Calu3 (cell line): ENCODE data around the gene PELO. TPM values are rescaled to one million over a fixed set of nuclear protein-coding genes. Genes with fewer than 3 reads are reported as not detected.

Experiments used
- BruUV-seq: library from RNA; stranded (reverse); fragments of 400-500 nt; replicated peaks from 2 replicates; lab custom pipeline; 2021; lab: Mats Ljungman, UMichigan
- CTCF ChIA-PET: fragments of 300-600 bp; sonication (Branson Sonifier 250); formaldehyde crosslinking; loops from one replicate; lab custom pipeline; 2022; ENCODE audit warnings: antibody characterized with exemption; lab: Charles Lee
- DNase-seq: peaks from one replicate; pipeline ENCODE4 v3.0.0; 2022
- H3K27ac Mint-ChIP-seq: one replicate; pipeline ENCODE4 v1.8.0; 2022; ENCODE audit warnings: mixed read lengths; ENCODE audit not compliant: unreplicated experiment
- H3K27me3 Mint-ChIP-seq: one replicate; pipeline ENCODE4 v1.8.0; 2022; ENCODE audit warnings: mixed read lengths; ENCODE audit not compliant: unreplicated experiment
- H3K36me3 Mint-ChIP-seq: one replicate; pipeline ENCODE4 v1.8.0; 2022; ENCODE audit warnings: mild to moderate bottlenecking, moderate library complexity, mixed read lengths; ENCODE audit not compliant: insufficient read depth, unreplicated experiment
- H3K4me1 Mint-ChIP-seq: one replicate; pipeline ENCODE4 v1.8.0; 2022; ENCODE audit warnings: mild to moderate bottlenecking, low read depth, mixed read lengths; ENCODE audit not compliant: unreplicated experiment
- H3K4me3 Mint-ChIP-seq: one replicate; pipeline ENCODE4 v1.8.0; 2022; ENCODE audit warnings: mild to moderate bottlenecking, low read depth, moderate library complexity, mixed read lengths; ENCODE audit not compliant: unreplicated experiment
- H3K9me3 Mint-ChIP-seq: one replicate; pipeline ENCODE4 v1.8.0; 2022; ENCODE audit warnings: low read depth, mixed read lengths; ENCODE audit not compliant: unreplicated experiment
- CTCF ChIP-seq: fragments of 200-600 bp; IDR thresholded peaks from one replicate; pipeline ENCODE4 v1.8.0; 2022; ENCODE audit warnings: antibody characterized with exemption; ENCODE audit not compliant: unreplicated experiment
- intact Hi-C: fragments of 100-400 bp; cut with micrococcal nuclease; formaldehyde crosslinking; loops from one replicate; pipeline ENCODE4 v1.10.0; 2022; ENCODE audit not compliant: unreplicated experiment
- total RNA-seq: library from RNA; stranded (reverse); gene quantifications from 2 replicates; pipeline ENCODE4 v1.2.3, GENCODE V29; 2022

PELO gene
- total RNA-seq, 1 experiment from 2014 or later = 24.6 TPM

- H3K36me3 Mint-ChIP-seq = peaks cover 60% of the 10 kb centered on the region
- BruUV-seq = no TSS peak
- H3K4me1 Mint-ChIP-seq = peaks cover 39% of the 10 kb centered on the region
- peak overlapping the region; percentile 77 for H3K4me3 Mint-ChIP-seq
- H3K9me3 Mint-ChIP-seq = no peaks in the 10 kb centered on the region
- CTCF ChIA-PET = no interaction called here
- H3K27me3 Mint-ChIP-seq = no peaks in the 10 kb centered on the region
- TF ChIP-seq CTCF = no peak
- intact Hi-C loops = no loop called here
- no peak overlapping the region for H3K27ac Mint-ChIP-seq
- DNase-seq = no peak
These were observed 15.2 kb downstream of the PELO start for GRCh38 chr5:52802974-52803336.

- no peak for DNase-seq
- Mint-ChIP-seq H3K27me3 (no peaks in the 10 kb centered on the region), H3K4me3 (no peak overlapping the region), H3K27ac (no peak overlapping the region), H3K4me1 (peaks cover 35% of the 10 kb centered on the region), H3K36me3 (peaks cover 55% of the 10 kb centered on the region), H3K9me3 (no peaks in the 10 kb centered on the region)
- CTCF ChIA-PET = no interaction called here
- no peak for TF ChIP-seq CTCF
- intact Hi-C loops = no loop called here
- no TSS peak for BruUV-seq
These were observed 16.7 kb downstream of the PELO start for GRCh38 chr5:52804387-52804791.

- CTCF ChIA-PET = no interaction called here
- peaks cover 40% of the 10 kb centered on the region for H3K4me1 Mint-ChIP-seq
- no peaks in the 10 kb centered on the region for H3K27me3 Mint-ChIP-seq
- no peak overlapping the region for H3K4me3 Mint-ChIP-seq
- TF ChIP-seq CTCF = no peak
- intact Hi-C loops = no loop called here
- no TSS peak for BruUV-seq
- peak overlapping the region; percentile 11 for H3K27ac Mint-ChIP-seq
- H3K36me3 Mint-ChIP-seq = peaks cover 49% of the 10 kb centered on the region
- H3K9me3 Mint-ChIP-seq = no peaks in the 10 kb centered on the region
- DNase-seq = no peak
These were observed 17.3 kb downstream of the PELO start for GRCh38 chr5:52804981-52805380.

GRCh38 chr5:52805615-52806014, 17.9 kb downstream of the PELO start:
- Mint-ChIP-seq H3K9me3 (no peaks in the 10 kb centered on the region), H3K36me3 (peaks cover 42% of the 10 kb centered on the region), H3K27ac (no peak overlapping the region), H3K4me1 (peaks cover 47% of the 10 kb centered on the region), H3K27me3 (no peaks in the 10 kb centered on the region), H3K4me3 (no peak overlapping the region)
- no TSS peak for BruUV-seq
- intact Hi-C loops = no loop called here
- no peak for TF ChIP-seq CTCF
- no peak for DNase-seq
- CTCF ChIA-PET = no interaction called here

- CTCF ChIA-PET = interaction anchor here (0.6 kb wide), 1 partner anchor 35 kb away, joined by 3 read pairs; no protein-coding TSS in a partner anchor
- H3K4me3 Mint-ChIP-seq = no peak overlapping the region
- H3K27ac Mint-ChIP-seq = no peak overlapping the region
- no peaks in the 10 kb centered on the region for H3K27me3 Mint-ChIP-seq
- H3K36me3 Mint-ChIP-seq = peaks cover 28% of the 10 kb centered on the region
- no TSS peak for BruUV-seq
- peaks cover 57% of the 10 kb centered on the region for H3K4me1 Mint-ChIP-seq
- DNase-seq = no peak
- no peak for TF ChIP-seq CTCF
- H3K9me3 Mint-ChIP-seq = no peaks in the 10 kb centered on the region
- intact Hi-C loops = no loop called here
These were observed 19.3 kb downstream of the PELO start for GRCh38 chr5:52807037-52807436.
